HG03521 (cell line): Measurements from ENCODE around the gene RAP2B.
"Not testable (repeated sequence)": the region's sequence is repeated elsewhere in the genome, so short reads cannot be mapped to it uniquely, and the experiment has no call there.

Experiments
- ATAC-seq: cut with Tn5 transposase; IDR thresholded peaks from one replicate; pipeline ENCODE4 v1.9.1; 2021; ENCODE audit warnings: mild to moderate bottlenecking, moderate library complexity; ENCODE audit not compliant: unreplicated experiment

The RAP2B gene

DNA sequence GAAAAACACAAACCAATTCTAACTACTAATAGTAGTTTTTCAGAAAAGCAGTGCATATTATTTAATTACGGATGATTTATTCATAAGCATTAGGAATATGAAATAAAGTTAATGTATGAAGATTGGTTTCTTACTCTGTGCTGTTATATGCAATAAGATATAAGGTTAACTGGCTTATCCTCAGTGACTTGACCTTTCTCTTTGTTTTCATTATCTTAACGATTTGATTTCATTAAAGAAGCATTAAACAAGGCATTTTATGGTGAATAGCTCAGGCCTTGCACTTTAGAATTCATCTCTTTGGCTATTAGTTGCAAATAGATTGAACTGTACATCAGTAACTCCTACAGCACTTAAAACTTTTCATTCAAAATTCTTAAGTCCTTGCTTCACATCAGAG, 28.9 kb downstream of the RAP2B start:
- no peak for ATAC-seq

GRCh38 chr3:153192327-153192726, 30.3 kb downstream of the RAP2B start:
- ATAC-seq: no peak

- not testable (repeated sequence) for ATAC-seq
Measured at GRCh38 chr3:153193786-153194476, 31.9 kb downstream of the RAP2B start.

DNA sequence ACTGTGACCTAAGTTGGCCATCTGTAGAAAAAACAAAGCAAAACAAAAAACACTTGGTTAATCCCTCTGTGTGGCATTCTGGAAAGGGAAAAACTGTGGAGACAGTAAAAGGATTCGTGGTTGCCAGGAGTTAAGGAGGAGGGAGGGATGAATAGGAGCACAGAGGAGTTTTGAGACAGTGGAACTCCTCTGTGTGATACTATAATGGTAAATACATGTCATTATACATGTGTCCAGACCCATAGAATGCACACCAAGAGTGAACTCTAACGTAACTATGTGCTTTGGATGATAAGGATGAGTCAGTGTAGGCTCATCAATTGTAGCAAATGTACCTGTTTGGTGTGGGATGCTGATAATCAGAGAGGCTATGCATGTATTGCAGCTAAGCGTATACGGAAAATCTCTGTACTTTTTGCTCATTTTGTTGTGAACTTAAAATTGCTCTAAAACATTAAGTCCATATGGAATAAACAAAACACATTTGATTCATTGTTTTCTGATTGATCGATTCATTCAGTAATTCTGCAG, 33.4 kb downstream of the RAP2B start:
- ATAC-seq: no peak

DNA sequence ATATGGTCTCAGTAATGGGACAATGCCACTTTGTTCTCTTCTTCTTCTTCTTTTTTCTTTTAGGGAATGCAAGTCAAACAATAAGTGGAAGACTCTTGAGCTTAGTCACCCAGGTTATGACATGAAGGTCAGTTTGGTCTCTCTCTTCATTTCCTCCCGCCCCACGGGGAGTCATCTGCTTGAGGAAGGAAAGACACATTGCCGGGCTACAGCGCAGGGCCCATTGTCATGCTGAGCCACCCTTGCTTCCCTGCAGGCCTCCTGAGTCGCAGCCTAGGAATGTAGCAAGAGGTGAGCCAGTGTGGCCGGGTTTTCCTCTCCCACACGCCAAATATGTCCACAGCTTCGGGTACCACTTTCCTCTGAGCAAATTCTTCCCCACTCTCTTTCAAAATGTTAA, 47.6 kb downstream of the RAP2B start:
- no peak for ATAC-seq

DNA sequence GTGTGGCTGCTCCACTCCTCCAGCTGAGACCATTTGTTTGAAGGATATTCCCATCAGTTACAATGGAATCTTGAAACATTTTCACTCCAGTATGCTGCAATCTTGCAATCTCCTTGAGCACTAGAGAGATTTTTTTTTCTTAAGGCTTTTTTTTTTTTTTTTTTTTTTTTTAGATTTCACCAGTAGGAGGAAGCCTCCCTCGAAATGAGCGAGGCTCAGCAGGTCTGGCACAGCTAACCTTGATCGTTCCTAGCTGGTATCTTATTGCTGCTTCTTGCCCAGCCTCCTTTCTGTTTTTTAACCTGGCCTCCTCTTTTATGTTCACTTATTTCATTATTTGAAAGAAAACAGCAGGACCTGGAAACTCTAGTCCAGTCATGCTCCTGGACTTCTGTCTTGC, 48.1 kb downstream of the RAP2B start:
- ATAC-seq: no peak

DNA sequence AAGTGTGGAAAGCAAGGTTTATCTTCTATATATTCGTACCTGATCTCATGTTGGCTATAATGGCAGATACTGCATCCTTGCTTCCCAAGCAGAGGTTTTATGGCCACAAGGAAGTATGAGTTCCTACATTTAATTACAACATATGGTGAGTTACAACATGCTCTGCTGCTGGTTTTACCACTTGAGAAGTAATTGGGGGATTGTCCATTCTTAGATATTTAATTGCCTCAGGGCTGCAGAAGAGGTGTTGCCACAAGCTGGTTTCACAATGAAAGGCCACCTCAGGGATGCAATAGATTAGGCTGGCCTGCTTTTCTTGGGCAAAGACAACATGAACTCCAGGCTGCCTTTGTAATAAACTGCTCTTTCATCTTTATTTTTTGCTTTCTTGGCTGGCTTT, 48.6 kb downstream of the RAP2B start:
- ATAC-seq: no peak

- no peak for ATAC-seq
Measured at GRCh38 chr3:153215497-153215896, 53.5 kb downstream of the RAP2B start.

GRCh38 chr3:153215966-153216365, 53.9 kb downstream of the RAP2B start:
- ATAC-seq: no peak

GRCh38 chr3:153216928-153217327, 54.9 kb downstream of the RAP2B start:
- ATAC-seq: no peak

DNA sequence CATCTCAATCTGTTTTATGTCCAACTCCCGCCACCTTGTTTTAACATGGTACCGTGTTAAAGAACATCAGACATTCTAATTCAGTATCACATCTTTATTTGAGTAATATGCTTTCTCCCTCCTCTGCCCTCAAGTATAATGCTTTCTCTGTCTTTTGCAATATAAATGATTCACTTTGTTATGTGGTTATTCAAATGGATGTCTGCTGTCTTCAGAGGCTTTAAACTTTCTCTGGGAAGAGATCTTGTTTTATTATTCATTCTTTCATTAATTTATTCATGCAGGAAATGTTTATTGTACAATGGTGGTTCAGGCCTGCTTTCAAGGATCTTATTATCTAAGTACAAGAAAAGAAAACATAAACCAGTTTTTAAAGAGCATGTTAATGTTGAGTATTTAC, 57.1 kb downstream of the RAP2B start:
- no peak for ATAC-seq
